GM23248 (cell line): ENCODE results near the gene RBM34.

Experiments used
- EZH2 ChIP-seq: fragments of 200-600 bp; sonication (generic); IDR thresholded peaks from 2 replicates; pipeline ENCODE4 v1.6.1; 2018; ENCODE audit warnings: antibody characterized with exemption, mild to moderate bottlenecking; ENCODE audit not compliant: insufficient read depth, poor library complexity, severe bottlenecking
- EZH2phosphoT487 ChIP-seq: fragments of 200-600 bp; sonication (generic); IDR thresholded peaks from 2 replicates; pipeline ENCODE4 v1.6.1; 2018; ENCODE audit warnings: antibody characterized with exemption, moderate library complexity, mild to moderate bottlenecking, low read depth; ENCODE audit not compliant: insufficient read depth

DNA sequence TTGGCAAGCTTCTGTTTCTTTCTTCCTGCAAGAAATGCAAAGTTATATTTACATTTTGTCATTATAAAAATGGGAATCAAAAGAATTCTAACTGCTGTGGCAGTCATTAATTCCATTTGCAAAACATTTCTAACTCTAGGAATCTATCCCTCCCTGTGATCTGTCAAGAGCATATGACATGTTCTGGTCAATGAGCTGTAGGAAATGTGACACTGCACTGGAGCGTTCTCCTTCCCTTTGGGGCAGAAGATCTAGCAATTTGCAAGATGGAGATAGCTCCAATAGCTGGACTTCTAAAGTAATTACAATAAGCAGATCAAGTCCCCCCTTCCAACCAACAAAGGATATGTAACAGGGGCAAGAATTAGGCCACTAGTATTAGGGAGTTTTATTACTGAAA is 38.7 kb downstream of the RBM34 start:
- no peak for TF ChIP-seq EZH2phosphoT487
- no peak for TF ChIP-seq EZH2
